CD14-positive monocyte (primary cell): Measurements from ENCODE around the gene C4BPB. TPM values are rescaled to one million over a fixed set of nuclear protein-coding genes. Genes with fewer than 3 reads are reported as not detected.
A peak's percentile ranks its signal among the peaks of the same experiment; 100 is the strongest.

Experiments used
- DNase-seq, 3 donors: peaks; one replicate each; pipeline ENCODE4 v3.0.0-alpha.2; 2011 to 2022
- H2AFZ ChIP-seq: 2 replicates; pipeline ENCODE4 v1.6.0; 2012; ENCODE audit warnings: mild to moderate bottlenecking, low read depth, low read length, inconsistent platforms; ENCODE audit not compliant: insufficient read depth, poor library complexity, severe bottlenecking
- H3K27ac ChIP-seq, 2 donors: 1 replicate in 1 of 2; 2 replicates in 1 of 2; pipeline ENCODE4 v1.5.1; 2012 to 2013; ENCODE audit warnings: low read length in 2 of 2, control low read depth in 1 of 2, inconsistent platforms in 1 of 2, low read depth in 1 of 2, mild to moderate bottlenecking in 1 of 2
- H3K27me3 ChIP-seq, 2 donors: one replicate each; pipeline versions ENCODE4 v1.6.0 to v1.6.1; 2011 to 2013; ENCODE audit warnings: low read length in 2 of 2; ENCODE audit not compliant: control insufficient read depth in 2 of 2, insufficient read depth in 2 of 2
- H3K36me3 ChIP-seq, 2 donors: replicated peaks in 1 of 2; 1 replicate in 1 of 2; 2 replicates in 1 of 2; pipeline versions ENCODE4 v1.5.1 to v1.6.1; 2012 to 2013; ENCODE audit warnings: low read length in 2 of 2, control low read depth in 1 of 2, inconsistent platforms in 1 of 2, mild to moderate bottlenecking in 1 of 2; ENCODE audit not compliant: insufficient read depth in 2 of 2, control insufficient read depth in 1 of 2
- H3K4me1 ChIP-seq, 2 donors: 1 replicate in 1 of 2; 2 replicates in 1 of 2; pipeline versions ENCODE4 v1.5.1 to v1.6.1; 2012 to 2013; ENCODE audit warnings: low read length in 2 of 2, control low read depth in 1 of 2, inconsistent platforms in 1 of 2, mild to moderate bottlenecking in 1 of 2, moderate library complexity in 1 of 2; ENCODE audit not compliant: insufficient read depth in 2 of 2, control insufficient read depth in 1 of 2
- H3K4me2 ChIP-seq: replicated peaks from 2 replicates; pipeline ENCODE3; 2012; ENCODE audit warnings: low read length, moderate library complexity, mild to moderate bottlenecking; ENCODE audit not compliant: poor library complexity, severe bottlenecking; ENCODE audit errors: extremely low read depth
- H3K4me3 ChIP-seq, 3 experiments: fragments of 200-600 bp in 1 of 3; sonication (generic) in 1 of 3; replicated peaks in 1 of 3; 1 replicate in 2 of 3; 2 replicates in 1 of 3; pipeline ENCODE4 v1.5.1; 2011 to 2013; ENCODE audit warnings: low read length in 3 of 3, mild to moderate bottlenecking in 3 of 3, control low read depth in 2 of 3, low read depth in 2 of 3, inconsistent platforms in 1 of 3, moderate library complexity in 1 of 3
- H3K79me2 ChIP-seq: 2 replicates; pipeline ENCODE4 v1.6.0; 2012; ENCODE audit warnings: mild to moderate bottlenecking, control low read depth, inconsistent platforms, low read length, moderate library complexity; ENCODE audit not compliant: insufficient read depth
- H3K9ac ChIP-seq: 2 replicates; pipeline ENCODE4 v1.6.0; 2017; ENCODE audit warnings: low read length, mild to moderate bottlenecking; ENCODE audit not compliant: insufficient read depth, poor library complexity, severe bottlenecking
- H3K9me3 ChIP-seq, 2 donors: replicated peaks in 1 of 2; 1 replicate in 1 of 2; 2 replicates in 1 of 2; pipeline versions ENCODE4 v1.5.1 to v1.6.1; 2012 to 2013; ENCODE audit warnings: low read length in 2 of 2, control low read depth in 1 of 2; ENCODE audit not compliant: control insufficient read depth in 1 of 2, insufficient read depth in 1 of 2
- H4K20me1 ChIP-seq: 2 replicates; pipeline ENCODE4 v1.6.0; 2012; ENCODE audit warnings: mild to moderate bottlenecking, low read length, control low read depth, moderate library complexity; ENCODE audit not compliant: insufficient read depth
- H3K27ac Mint-ChIP-seq, 7 donors: one replicate each; pipeline ENCODE4 v1.8.0; 2020; ENCODE audit warnings: mild to moderate bottlenecking in 7 of 7, mixed read lengths in 7 of 7, moderate library complexity in 6 of 7, inconsistent platforms in 2 of 7
- H3K27me3 Mint-ChIP-seq, 3 donors: one replicate each; pipeline ENCODE4 v1.8.0; 2021 to 2022; ENCODE audit warnings: low read depth in 3 of 3, mild to moderate bottlenecking in 3 of 3, mixed read lengths in 3 of 3, moderate library complexity in 3 of 3, inconsistent platforms in 1 of 3
- H3K36me3 Mint-ChIP-seq, 2 donors: one replicate each; pipeline ENCODE4 v1.8.0; 2020; ENCODE audit warnings: mixed read lengths in 2 of 2, inconsistent platforms in 1 of 2, mild to moderate bottlenecking in 1 of 2
- H3K4me1 Mint-ChIP-seq: one replicate; pipeline ENCODE4 v1.8.0; 2020; ENCODE audit warnings: mild to moderate bottlenecking, mixed read lengths
- H3K4me3 Mint-ChIP-seq, 2 donors: one replicate each; pipeline ENCODE4 v1.8.0; 2020; ENCODE audit warnings: mild to moderate bottlenecking in 2 of 2, mixed read lengths in 2 of 2, moderate library complexity in 1 of 2
- H3K9me3 Mint-ChIP-seq, 7 donors: one replicate each; pipeline ENCODE4 v1.8.0; 2020 to 2022; ENCODE audit warnings: mixed read lengths in 7 of 7, mild to moderate bottlenecking in 6 of 7, moderate library complexity in 6 of 7, inconsistent platforms in 2 of 7
- WGBS: methylation state at CpG from one replicate; pipeline ENCODE4 v1.1.5; 2013; ENCODE audit warnings: missing lambda C conversion rate; ENCODE audit not compliant: insufficient coverage; 5-methylcytosine and 5-hydroxymethylcytosine counted together
- intact Hi-C, 2 donors: fragments of 100-400 bp; cut with micrococcal nuclease; formaldehyde crosslinking; loops; one replicate each; pipeline versions ENCODE4 v1.15.0 to v1.15.1; 2023
- polyA plus RNA-seq, 3 donors: library from polyadenylated mRNA; depleted of rRNA in 1 of 3; unstranded in 2 of 3; stranded (reverse) in 1 of 3; fragments of 300-500 nt in 2 of 3; fragments of >200 nt in 1 of 3; fragmentation: Illumina TruSeq in 2 of 3; gene quantifications; 1 replicate in 2 of 3; 2 replicates in 1 of 3; pipeline ENCODE4 v1.2.3, GENCODE V29; 2012 to 2021
- TF ChIP-seq, protein P1 (sequence below): fragments of 200-600 bp; IDR thresholded peaks from one replicate; pipeline ENCODE4 v1.8.0; 2022; ENCODE audit warnings: antibody characterized with exemption, mild to moderate bottlenecking

The C4BPB gene
- polyA plus RNA-seq, 3 donors: not detected

DNA sequence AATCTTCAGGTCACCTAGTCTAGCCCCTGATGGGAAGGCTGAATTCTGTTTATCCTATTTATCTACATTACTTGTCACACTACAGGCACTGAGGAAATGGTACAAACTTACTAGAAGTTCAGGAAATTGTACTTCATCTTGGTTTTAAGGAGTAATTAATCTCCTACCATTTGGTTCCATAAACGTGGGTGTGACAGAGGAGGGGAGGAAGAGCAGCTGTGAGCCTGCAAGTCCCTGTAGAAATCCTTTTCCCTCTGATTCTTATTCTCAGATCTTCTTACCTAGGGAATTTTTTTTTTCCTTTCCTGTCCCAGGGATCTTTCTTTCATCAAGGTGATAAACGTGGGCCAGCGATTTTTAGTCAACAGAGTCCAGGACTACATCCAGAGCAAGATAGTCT, 21.5 kb upstream of the C4BPB start:
- H3K4me2 ChIP-seq: no peak overlapping the region
- H3K79me2 ChIP-seq: no peaks in the 10 kb centered on the region
- Mint-ChIP-seq H3K36me3 (peaks cover 69 to 84% of the 10 kb centered on the region in 2 donors), H3K27me3 (peaks cover 0 to 3% (median 0%) of the 10 kb centered on the region in 3 donors), H3K27ac (peak overlapping the region in 1 of 7 donors; percentile 38), H3K4me1 (peaks cover 26% of the 10 kb centered on the region), H3K4me3 (no peak overlapping the region), H3K9me3 (peaks cover 0 to 2% (median 0%) of the 10 kb centered on the region in 7 donors)
- no CpG with 5 or more reads among the region's 3 CpGs for WGBS
- no peak overlapping the region for H3K4me3 ChIP-seq
- no peaks in the 10 kb centered on the region for H3K27me3 ChIP-seq
- peaks cover 11 to 33% of the 10 kb centered on the region in 2 donors for H3K4me1 ChIP-seq
- no peak overlapping the region for H3K27ac ChIP-seq
- intact Hi-C loops: no loop called here
- no peaks in the 10 kb centered on the region for H3K9me3 ChIP-seq
- DNase-seq: no peak
- no peak overlapping the region for H2AFZ ChIP-seq
- TF ChIP-seq, protein P1, sequence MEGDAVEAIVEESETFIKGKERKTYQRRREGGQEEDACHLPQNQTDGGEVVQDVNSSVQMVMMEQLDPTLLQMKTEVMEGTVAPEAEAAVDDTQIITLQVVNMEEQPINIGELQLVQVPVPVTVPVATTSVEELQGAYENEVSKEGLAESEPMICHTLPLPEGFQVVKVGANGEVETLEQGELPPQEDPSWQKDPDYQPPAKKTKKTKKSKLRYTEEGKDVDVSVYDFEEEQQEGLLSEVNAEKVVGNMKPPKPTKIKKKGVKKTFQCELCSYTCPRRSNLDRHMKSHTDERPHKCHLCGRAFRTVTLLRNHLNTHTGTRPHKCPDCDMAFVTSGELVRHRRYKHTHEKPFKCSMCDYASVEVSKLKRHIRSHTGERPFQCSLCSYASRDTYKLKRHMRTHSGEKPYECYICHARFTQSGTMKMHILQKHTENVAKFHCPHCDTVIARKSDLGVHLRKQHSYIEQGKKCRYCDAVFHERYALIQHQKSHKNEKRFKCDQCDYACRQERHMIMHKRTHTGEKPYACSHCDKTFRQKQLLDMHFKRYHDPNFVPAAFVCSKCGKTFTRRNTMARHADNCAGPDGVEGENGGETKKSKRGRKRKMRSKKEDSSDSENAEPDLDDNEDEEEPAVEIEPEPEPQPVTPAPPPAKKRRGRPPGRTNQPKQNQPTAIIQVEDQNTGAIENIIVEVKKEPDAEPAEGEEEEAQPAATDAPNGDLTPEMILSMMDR: no peak
- H4K20me1 ChIP-seq: no peaks in the 10 kb centered on the region
- no peak overlapping the region for H3K9ac ChIP-seq
- peaks cover 44 to 62% of the 10 kb centered on the region in 2 donors for H3K36me3 ChIP-seq

DNA sequence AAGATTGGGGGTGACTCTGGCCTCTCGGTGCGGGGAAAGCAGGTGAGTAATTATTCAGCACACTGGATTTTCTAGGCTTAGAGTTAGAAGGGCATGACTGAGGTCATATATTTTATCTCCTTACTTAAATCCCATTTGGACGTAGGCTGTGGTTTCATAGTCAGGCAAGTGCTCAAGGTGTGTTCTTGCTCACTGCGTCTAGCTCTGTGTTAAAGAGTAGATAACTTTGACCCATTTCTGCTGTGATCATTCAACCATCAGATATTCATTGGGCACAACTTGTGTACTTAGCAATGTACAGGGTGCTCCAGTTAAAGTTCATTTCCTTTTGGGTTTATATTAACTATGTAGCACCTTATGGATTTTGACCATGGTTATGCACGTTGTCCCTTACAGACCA, 21.0 kb upstream of the C4BPB start:
- Histone ChIP-seq H3K36me3 (peaks cover 40 to 62% of the 10 kb centered on the region in 2 donors), H3K4me2 (no peak overlapping the region), H3K27me3 (no peaks in the 10 kb centered on the region), H2AFZ (no peak overlapping the region), H3K27ac (no peak overlapping the region), H3K4me3 (no peak overlapping the region), H4K20me1 (no peaks in the 10 kb centered on the region), H3K79me2 (no peaks in the 10 kb centered on the region), H3K9me3 (no peaks in the 10 kb centered on the region), H3K9ac (no peak overlapping the region), H3K4me1 (peaks cover 11 to 33% of the 10 kb centered on the region in 2 donors)
- DNase-seq: no peak
- TF ChIP-seq, protein P1: no peak
- no CpG with 5 or more reads among the region's 5 CpGs for WGBS
- Mint-ChIP-seq H3K9me3 (peaks cover 0 to 2% (median 0%) of the 10 kb centered on the region in 7 donors), H3K4me1 (peaks cover 26% of the 10 kb centered on the region), H3K27ac (no peak overlapping the region), H3K4me3 (no peak overlapping the region), H3K36me3 (peaks cover 70 to 84% of the 10 kb centered on the region in 2 donors), H3K27me3 (peaks cover 0 to 3% (median 0%) of the 10 kb centered on the region in 3 donors)
- intact Hi-C loops: no loop called here
